Glutamatergic neuron (in vitro differentiated cells): ENCODE data around the gene TXNRD1. TPM values are rescaled to one million over a fixed set of nuclear protein-coding genes. Genes with fewer than 3 reads are reported as not detected.

Experiments
- DNase-seq: peaks from one replicate; pipeline ENCODE4 v3.0.0; 2022
- H3K27ac Mint-ChIP-seq: one replicate; pipeline ENCODE4 v1.8.0; 2020; ENCODE audit warnings: mild to moderate bottlenecking, mixed read lengths, inconsistent platforms; ENCODE audit not compliant: unreplicated experiment
- H3K27me3 Mint-ChIP-seq: one replicate; pipeline ENCODE4 v1.8.0; 2020; ENCODE audit warnings: mild to moderate bottlenecking, moderate library complexity, mixed read lengths, inconsistent platforms; ENCODE audit not compliant: unreplicated experiment
- H3K36me3 Mint-ChIP-seq: one replicate; pipeline ENCODE4 v1.8.0; 2020; ENCODE audit warnings: mild to moderate bottlenecking, mixed read lengths, inconsistent platforms; ENCODE audit not compliant: unreplicated experiment
- H3K4me1 Mint-ChIP-seq: one replicate; pipeline ENCODE4 v1.8.0; 2020; ENCODE audit warnings: mild to moderate bottlenecking, low read depth, mixed read lengths, inconsistent platforms; ENCODE audit not compliant: unreplicated experiment
- H3K4me3 Mint-ChIP-seq: one replicate; pipeline ENCODE4 v1.8.0; 2020; ENCODE audit warnings: mild to moderate bottlenecking, mixed read lengths, inconsistent platforms; ENCODE audit not compliant: unreplicated experiment
- H3K9me3 Mint-ChIP-seq: one replicate; pipeline ENCODE4 v1.8.0; 2020; ENCODE audit warnings: mild to moderate bottlenecking, moderate library complexity, mixed read lengths, inconsistent platforms; ENCODE audit not compliant: unreplicated experiment
- CTCF ChIP-seq: fragments of 200-600 bp; sonication (generic); IDR thresholded peaks from one replicate; pipeline ENCODE4 v1.5.0; 2021; ENCODE audit not compliant: partially characterized antibody, unreplicated experiment
- total RNA-seq: library from RNA; stranded (reverse); fragmentation: NEBNext Ultra II Directional; extraction: Animal tissue kit (Norgen Biotek cat#: 25700); gene quantifications from one replicate; pipeline ENCODE4 v1.2.1, GENCODE V29; 2021; ENCODE audit not compliant: unreplicated experiment

The TXNRD1 gene
- total RNA-seq, 1 donor from 2014 or later: 81.1 TPM

GRCh38 chr12:104340925-104341611, 125.5 kb downstream of the TXNRD1 start:
- DNase-seq: peak; percentile 45
- H3K4me3 Mint-ChIP-seq: peak overlapping the region; percentile 49
- TF ChIP-seq CTCF: no peak
- no peaks in the 10 kb centered on the region for H3K36me3 Mint-ChIP-seq
- H3K27ac Mint-ChIP-seq: peak overlapping the region; percentile 87
- H3K9me3 Mint-ChIP-seq: peaks cover 4% of the 10 kb centered on the region
- peaks cover 3% of the 10 kb centered on the region for H3K27me3 Mint-ChIP-seq
- peaks cover 15% of the 10 kb centered on the region for H3K4me1 Mint-ChIP-seq

GRCh38 chr12:104342147-104342546, 126.6 kb downstream of the TXNRD1 start:
- no peak overlapping the region for H3K4me3 Mint-ChIP-seq
- no peaks in the 10 kb centered on the region for H3K36me3 Mint-ChIP-seq
- peaks cover 4% of the 10 kb centered on the region for H3K9me3 Mint-ChIP-seq
- H3K27ac Mint-ChIP-seq: no peak overlapping the region
- H3K27me3 Mint-ChIP-seq: peaks cover 3% of the 10 kb centered on the region
- no peak for TF ChIP-seq CTCF
- no peak for DNase-seq
- H3K4me1 Mint-ChIP-seq: peaks cover 15% of the 10 kb centered on the region

GRCh38 chr12:104342635-104343249, 127.2 kb downstream of the TXNRD1 start:
- Mint-ChIP-seq H3K27me3 (peaks cover 3% of the 10 kb centered on the region), H3K4me3 (no peak overlapping the region), H3K27ac (peak overlapping the region; percentile 31), H3K9me3 (peaks cover 4% of the 10 kb centered on the region), H3K4me1 (peaks cover 15% of the 10 kb centered on the region), H3K36me3 (no peaks in the 10 kb centered on the region)
- DNase-seq: no peak
- no peak for TF ChIP-seq CTCF

- H3K9me3 Mint-ChIP-seq: peaks cover 4% of the 10 kb centered on the region
- H3K27me3 Mint-ChIP-seq: peaks cover 3% of the 10 kb centered on the region
- no peak for TF ChIP-seq CTCF
- DNase-seq: no peak
- no peak overlapping the region for H3K4me3 Mint-ChIP-seq
- H3K36me3 Mint-ChIP-seq: no peaks in the 10 kb centered on the region
- peaks cover 12% of the 10 kb centered on the region for H3K4me1 Mint-ChIP-seq
- no peak overlapping the region for H3K27ac Mint-ChIP-seq
Observed at GRCh38 chr12:104344682-104345081, 129.1 kb downstream of the TXNRD1 start.

- Mint-ChIP-seq H3K27me3 (peaks cover 3% of the 10 kb centered on the region), H3K36me3 (no peaks in the 10 kb centered on the region), H3K4me1 (peaks cover 9% of the 10 kb centered on the region), H3K4me3 (no peak overlapping the region), H3K9me3 (peaks cover 4% of the 10 kb centered on the region), H3K27ac (no peak overlapping the region)
- TF ChIP-seq CTCF: no peak
- DNase-seq: no peak
Observed at GRCh38 chr12:104345234-104346066, 129.9 kb downstream of the TXNRD1 start.
